Measurements from ENCODE around the gene BMP7. TPM values are rescaled to one million over a fixed set of nuclear protein-coding genes. Genes with fewer than 3 reads are reported as not detected.
"Not testable (repeated sequence)": the region's sequence is repeated elsewhere in the genome, so short reads cannot be mapped to it uniquely, and the experiment has no call there.

Gene BMP7
- total RNA-seq, 2 experiments from 2014 or later, result not detected

- no peak overlapping the region for H3K27ac Mint-ChIP-seq
- H3K4me1 Mint-ChIP-seq, result no peaks in the 10 kb centered on the region
- H3K36me3 Mint-ChIP-seq, result no peaks in the 10 kb centered on the region
- DNase-seq, result no peak
- POLR2A ChIA-PET, result no interaction called here
- no peaks in the 10 kb centered on the region for H3K9me3 Mint-ChIP-seq
- peaks cover 70% of the 10 kb centered on the region for H3K27me3 Mint-ChIP-seq
- H3K4me3 Mint-ChIP-seq, result no peak overlapping the region
- ATAC-seq (ENCODE audit: low read depth), result no peak
Measured at GRCh38 chr20:57267158-57267821, 849 bp upstream of the BMP7 start.

GRCh38 chr20:57265997-57266290 lies 497 bp downstream of the BMP7 start:
- Mint-ChIP-seq H3K27ac (no peak overlapping the region), H3K9me3 (no peaks in the 10 kb centered on the region), H3K36me3 (no peaks in the 10 kb centered on the region), H3K4me1 (no peaks in the 10 kb centered on the region), H3K27me3 (peaks cover 83% of the 10 kb centered on the region), H3K4me3 (no peak overlapping the region)
- DNase-seq (no peak), ATAC-seq (ENCODE audit: low read depth) (no peak)
- POLR2A ChIA-PET, result no interaction called here

DNA sequence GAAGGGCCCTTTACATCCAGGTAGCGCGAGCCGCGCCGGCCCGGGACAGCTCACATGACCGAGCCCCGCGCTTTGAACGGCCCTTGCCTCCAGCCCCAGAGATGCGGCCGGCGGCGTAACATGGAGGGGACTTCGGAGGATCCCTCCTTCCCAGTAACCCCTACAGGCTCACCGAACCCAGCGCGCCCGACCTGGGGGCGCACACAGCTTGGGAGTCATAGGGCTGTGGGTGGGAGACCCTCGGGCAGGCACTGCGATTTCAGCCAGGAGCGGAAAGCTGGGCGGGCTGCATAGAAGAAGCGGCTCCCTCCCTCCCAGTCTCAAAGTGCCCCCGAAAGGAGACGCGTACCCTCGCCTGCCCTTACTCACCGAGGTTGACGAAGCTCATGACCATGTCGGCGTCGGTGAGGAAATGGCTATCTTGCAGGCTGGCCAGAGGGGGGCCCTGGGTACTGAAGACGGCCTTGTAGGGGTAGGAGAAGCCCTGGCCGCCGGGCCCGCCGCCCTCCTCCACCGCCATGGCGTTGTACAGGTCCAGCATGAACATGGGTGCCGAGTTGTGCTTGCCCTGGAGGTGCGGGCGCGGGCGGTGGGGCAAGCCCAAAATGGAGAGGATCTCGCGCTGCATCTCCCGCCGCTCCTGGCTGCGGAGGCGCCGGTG lies 975 bp downstream of the BMP7 start:
- POLR2A ChIA-PET, result no interaction called here
- Mint-ChIP-seq H3K4me1 (no peaks in the 10 kb centered on the region), H3K9me3 (no peaks in the 10 kb centered on the region), H3K36me3 (no peaks in the 10 kb centered on the region), H3K27me3 (peaks cover 84% of the 10 kb centered on the region), H3K4me3 (no peak overlapping the region), H3K27ac (no peak overlapping the region)
- DNase-seq, result peak; percentile 34
- ATAC-seq (ENCODE audit: low read depth), result no peak

DNA sequence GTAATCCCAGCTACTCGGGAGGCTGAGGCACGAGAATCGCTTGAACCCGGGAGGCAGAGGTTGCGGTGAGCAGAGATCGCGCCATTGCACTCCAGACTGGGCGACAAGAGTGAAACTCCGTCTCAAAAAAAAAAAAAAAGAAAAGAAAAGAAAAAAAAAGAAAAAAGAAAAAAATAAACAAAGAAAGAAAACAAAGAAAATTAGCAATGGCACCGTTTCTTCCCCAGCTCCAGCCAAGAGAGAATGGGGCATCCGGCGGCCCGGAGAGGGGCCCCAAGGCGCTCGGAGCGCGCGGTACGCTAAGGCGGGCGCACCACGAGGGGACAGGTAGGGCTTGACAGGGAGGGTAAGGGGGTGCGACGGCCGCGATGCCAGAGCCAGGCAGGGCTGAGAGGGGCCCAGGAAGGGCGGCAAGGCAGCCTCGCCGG lies 1.5 kb downstream of the BMP7 start:
- H3K36me3 Mint-ChIP-seq; POLR2A ChIA-PET; H3K4me1 Mint-ChIP-seq; DNase-seq; H3K4me3 Mint-ChIP-seq; H3K27ac Mint-ChIP-seq; H3K9me3 Mint-ChIP-seq; ATAC-seq (ENCODE audit: low read depth): not testable (repeated sequence)
- H3K27me3 Mint-ChIP-seq, result peaks cover 85% of the 10 kb centered on the region

DNA sequence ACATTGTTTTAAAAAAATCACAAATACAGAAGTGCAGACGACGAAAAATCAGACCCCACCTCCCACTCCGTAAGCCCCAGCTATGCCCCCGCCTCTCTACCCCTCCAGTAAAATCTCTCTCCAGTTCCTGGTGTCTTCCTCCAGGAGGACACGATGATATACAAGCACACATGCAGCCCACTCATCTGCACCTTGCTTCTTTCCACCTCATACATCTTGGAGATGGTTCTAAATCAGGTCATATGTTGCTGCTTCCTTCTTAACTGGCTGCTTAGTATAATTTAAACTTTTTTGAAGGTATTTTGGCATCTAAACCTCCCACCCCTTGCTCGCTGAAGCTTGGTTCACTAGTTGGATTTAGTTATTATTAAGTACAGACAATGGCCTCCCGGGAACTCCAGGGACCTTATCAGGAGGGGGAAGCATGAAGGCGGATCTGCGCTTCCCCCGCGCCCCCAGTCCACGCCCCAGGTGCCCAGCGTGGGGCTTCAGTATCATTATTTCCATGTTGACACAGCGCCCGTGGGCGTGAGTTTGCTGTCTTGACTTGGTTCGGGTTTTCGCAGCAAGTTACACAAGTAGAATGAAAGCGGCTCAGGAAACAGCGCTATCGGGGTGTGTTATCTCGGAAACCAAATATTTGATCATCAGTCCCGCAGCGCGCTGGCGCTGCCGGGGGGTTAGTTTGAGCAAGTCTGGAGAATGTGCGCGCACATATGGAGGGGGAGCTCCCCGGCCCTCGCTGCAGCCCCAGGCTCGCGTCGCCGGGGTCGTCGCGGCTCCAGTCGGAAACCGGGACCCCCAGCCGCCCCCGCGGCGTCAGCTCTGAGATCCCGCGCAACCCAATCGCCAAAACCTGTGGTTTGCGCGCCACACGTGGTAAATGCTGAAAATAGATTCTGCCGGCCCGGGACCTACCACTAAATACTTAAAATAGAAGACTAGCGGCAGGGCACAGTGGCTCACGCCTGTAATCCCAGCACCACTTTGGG lies 2.3 kb downstream of the BMP7 start:
- DNase-seq (no peak), ATAC-seq (ENCODE audit: low read depth) (no peak)
- POLR2A ChIA-PET, result no interaction called here
- H3K27ac Mint-ChIP-seq, result no peak overlapping the region
- H3K27me3 Mint-ChIP-seq, result peaks cover 86% of the 10 kb centered on the region
- no peak overlapping the region for H3K4me3 Mint-ChIP-seq
- no peaks in the 10 kb centered on the region for H3K4me1 Mint-ChIP-seq
- H3K9me3 Mint-ChIP-seq, result no peaks in the 10 kb centered on the region
- H3K36me3 Mint-ChIP-seq, result no peaks in the 10 kb centered on the region

GRCh38 chr20:57262784-57263609 lies 3.4 kb downstream of the BMP7 start:
- peaks cover 91% of the 10 kb centered on the region for H3K27me3 Mint-ChIP-seq
- POLR2A ChIA-PET, result no interaction called here
- H3K4me3 Mint-ChIP-seq, result no peak overlapping the region
- H3K9me3 Mint-ChIP-seq, result no peaks in the 10 kb centered on the region
- no peak overlapping the region for H3K27ac Mint-ChIP-seq
- DNase-seq (no peak), ATAC-seq (ENCODE audit: low read depth) (no peak)
- no peaks in the 10 kb centered on the region for H3K36me3 Mint-ChIP-seq
- H3K4me1 Mint-ChIP-seq, result no peaks in the 10 kb centered on the region

GRCh38 chr20:57262301-57262700 lies 4.1 kb downstream of the BMP7 start:
- Mint-ChIP-seq H3K4me1 (no peaks in the 10 kb centered on the region), H3K27ac (no peak overlapping the region), H3K4me3 (no peak overlapping the region), H3K36me3 (no peaks in the 10 kb centered on the region), H3K27me3 (peaks cover 90% of the 10 kb centered on the region), H3K9me3 (no peaks in the 10 kb centered on the region)
- ATAC-seq (ENCODE audit: low read depth), result no peak
- POLR2A ChIA-PET, result no interaction called here
- DNase-seq, result no peak

DNA sequence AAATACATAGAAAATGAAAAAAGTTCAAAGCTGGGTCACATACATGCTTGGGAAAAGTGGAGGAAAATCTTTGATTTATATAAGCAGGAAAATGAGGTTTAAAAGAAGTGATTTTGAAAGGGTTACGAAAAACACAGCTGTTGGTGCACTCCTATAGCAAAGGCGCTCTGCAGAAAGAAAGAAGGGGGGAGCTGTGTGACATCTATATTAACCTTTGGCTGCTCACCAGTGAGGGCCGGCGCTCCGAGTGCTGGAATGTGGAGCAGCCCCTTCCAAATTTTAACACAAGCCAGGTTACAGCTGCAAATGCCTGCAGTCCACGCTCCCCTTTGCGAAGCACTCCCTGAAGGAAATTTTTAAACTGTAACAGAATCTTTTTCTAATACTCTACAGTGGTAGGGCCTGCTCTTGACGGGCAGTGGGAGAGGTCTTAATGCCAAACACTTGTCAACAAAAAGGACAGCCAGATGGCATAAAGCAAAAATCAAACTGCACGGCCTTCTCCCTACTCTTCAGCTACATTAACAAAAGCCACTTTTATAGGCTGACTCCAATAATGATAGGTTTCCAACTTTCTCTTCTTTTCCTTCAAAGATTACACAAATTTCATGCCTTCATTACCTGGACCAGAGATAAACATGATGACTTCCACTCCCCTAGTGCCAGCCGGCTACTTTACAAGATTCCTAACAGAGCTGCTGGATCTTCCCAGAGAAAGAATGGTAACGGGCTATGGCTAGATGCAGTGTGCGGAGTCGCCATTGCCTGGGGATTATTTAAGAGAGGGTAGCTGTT lies 4.8 kb downstream of the BMP7 start:
- DNase-seq (no peak), ATAC-seq (ENCODE audit: low read depth) (no peak)
- H3K27ac Mint-ChIP-seq, result no peak overlapping the region
- POLR2A ChIA-PET, result no interaction called here
- no peaks in the 10 kb centered on the region for H3K9me3 Mint-ChIP-seq
- no peaks in the 10 kb centered on the region for H3K36me3 Mint-ChIP-seq
- H3K27me3 Mint-ChIP-seq, result peaks cover 85% of the 10 kb centered on the region
- no peak overlapping the region for H3K4me3 Mint-ChIP-seq
- H3K4me1 Mint-ChIP-seq, result no peaks in the 10 kb centered on the region

DNA sequence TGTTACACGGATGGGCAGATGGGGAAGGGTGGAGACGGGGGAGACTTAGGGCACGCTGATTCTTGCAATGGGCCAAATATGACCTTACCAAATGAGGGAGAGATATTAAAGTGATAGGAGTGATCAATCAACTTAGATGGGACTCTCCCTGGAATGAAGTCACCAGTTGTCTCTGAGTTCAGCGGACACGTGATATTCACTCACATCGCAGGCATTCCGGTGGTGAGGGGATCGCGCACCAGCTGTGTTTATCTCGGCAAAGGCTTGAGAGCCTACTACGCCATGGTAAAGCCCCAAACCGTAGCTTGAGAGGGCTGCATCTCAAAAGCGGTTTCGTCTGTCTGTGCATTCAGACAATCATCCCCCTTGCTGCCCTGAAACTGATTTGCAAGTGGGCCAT lies 5.5 kb downstream of the BMP7 start:
- no peaks in the 10 kb centered on the region for H3K36me3 Mint-ChIP-seq
- peaks cover 85% of the 10 kb centered on the region for H3K27me3 Mint-ChIP-seq
- H3K4me1 Mint-ChIP-seq, result no peaks in the 10 kb centered on the region
- POLR2A ChIA-PET, result no interaction called here
- H3K4me3 Mint-ChIP-seq, result no peak overlapping the region
- H3K9me3 Mint-ChIP-seq, result no peaks in the 10 kb centered on the region
- no peak for DNase-seq
- ATAC-seq (ENCODE audit: low read depth), result no peak
- no peak overlapping the region for H3K27ac Mint-ChIP-seq

DNA sequence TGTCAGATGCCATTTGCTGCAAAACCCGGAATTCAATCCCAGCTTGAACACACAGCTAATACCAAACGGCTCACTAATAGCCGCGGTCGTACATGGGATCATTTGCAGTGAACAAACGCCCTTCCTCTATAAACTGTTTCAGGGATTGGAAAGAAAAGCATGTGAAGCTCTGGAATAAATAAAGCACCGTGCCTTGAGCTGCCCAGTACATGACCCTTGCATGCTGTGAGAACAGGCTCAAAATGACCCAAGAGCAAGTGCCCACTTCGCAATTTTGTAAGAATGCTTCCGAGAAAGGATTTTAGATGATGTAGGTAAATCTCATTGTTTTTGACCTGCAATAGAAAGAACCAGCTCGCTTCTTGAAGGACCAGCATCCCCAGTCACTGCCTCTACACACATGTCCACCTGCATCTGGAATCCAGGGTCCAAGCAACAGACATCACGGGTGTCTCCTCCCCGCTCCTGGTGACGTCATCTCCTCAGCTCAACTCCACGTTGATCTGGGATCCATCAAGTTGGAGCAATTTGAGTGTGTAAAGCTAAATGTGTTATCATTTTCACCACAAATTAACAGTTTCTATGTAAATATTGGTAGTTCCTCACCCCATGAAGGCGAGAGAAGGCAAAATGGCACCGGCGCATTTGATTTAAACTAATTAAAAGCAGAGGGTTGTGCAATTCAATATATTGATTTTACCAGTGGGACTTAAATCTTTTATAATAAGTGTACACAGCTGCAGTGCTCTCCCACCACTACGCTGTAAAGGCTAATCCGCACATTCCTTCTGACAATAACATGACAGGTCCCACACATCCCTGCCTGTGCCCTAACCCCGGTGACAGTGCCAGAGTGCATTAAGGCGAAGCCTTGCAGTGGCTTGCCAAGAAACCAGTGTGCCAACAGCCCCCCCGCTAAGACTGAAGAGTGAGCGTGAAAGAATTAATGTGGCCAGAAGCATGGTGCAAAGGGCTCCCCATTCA lies 6.2 kb downstream of the BMP7 start:
- ATAC-seq (ENCODE audit: low read depth) (no peak), DNase-seq (no peak)
- Mint-ChIP-seq H3K9me3 (no peaks in the 10 kb centered on the region), H3K36me3 (no peaks in the 10 kb centered on the region), H3K27ac (no peak overlapping the region), H3K4me1 (no peaks in the 10 kb centered on the region), H3K27me3 (peaks cover 82% of the 10 kb centered on the region), H3K4me3 (no peak overlapping the region)
- POLR2A ChIA-PET, result no interaction called here

- Mint-ChIP-seq H3K4me3 (no peak overlapping the region), H3K27me3 (peaks cover 74% of the 10 kb centered on the region), H3K9me3 (no peaks in the 10 kb centered on the region), H3K27ac (no peak overlapping the region), H3K36me3 (no peaks in the 10 kb centered on the region), H3K4me1 (no peaks in the 10 kb centered on the region)
- POLR2A ChIA-PET, result no interaction called here
- ATAC-seq (ENCODE audit: low read depth) (no peak), DNase-seq (no peak)
Measured at GRCh38 chr20:57259121-57259937, 7.1 kb downstream of the BMP7 start.
